K562 (cell line): ENCODE measurements around the gene TMEM239.
A peak's percentile ranks its signal among the peaks of the same experiment; 100 is the strongest.

Source experiments
- ATF4 ChIP-seq: fragments of 450-650 bp; formaldehyde crosslinking; IDR thresholded peaks from 2 replicates; pipeline ENCODE4 v1.4.0; 2022; ENCODE audit warnings: mild to moderate bottlenecking, moderate library complexity
- CBFB ChIP-seq: sonication (generic); formaldehyde crosslinking; IDR thresholded peaks from 2 replicates; pipeline ENCODE4 v1.4.0; 2020; ENCODE audit warnings: mild to moderate bottlenecking, missing genetic modification reagents
- ETS1 ChIP-seq: conservative IDR thresholded peaks from 2 replicates; pipeline ENCODE4 v1.6.1; 2011; ENCODE audit warnings: low read depth, mild to moderate bottlenecking, low read length; ENCODE audit not compliant: control insufficient read depth

DNA sequence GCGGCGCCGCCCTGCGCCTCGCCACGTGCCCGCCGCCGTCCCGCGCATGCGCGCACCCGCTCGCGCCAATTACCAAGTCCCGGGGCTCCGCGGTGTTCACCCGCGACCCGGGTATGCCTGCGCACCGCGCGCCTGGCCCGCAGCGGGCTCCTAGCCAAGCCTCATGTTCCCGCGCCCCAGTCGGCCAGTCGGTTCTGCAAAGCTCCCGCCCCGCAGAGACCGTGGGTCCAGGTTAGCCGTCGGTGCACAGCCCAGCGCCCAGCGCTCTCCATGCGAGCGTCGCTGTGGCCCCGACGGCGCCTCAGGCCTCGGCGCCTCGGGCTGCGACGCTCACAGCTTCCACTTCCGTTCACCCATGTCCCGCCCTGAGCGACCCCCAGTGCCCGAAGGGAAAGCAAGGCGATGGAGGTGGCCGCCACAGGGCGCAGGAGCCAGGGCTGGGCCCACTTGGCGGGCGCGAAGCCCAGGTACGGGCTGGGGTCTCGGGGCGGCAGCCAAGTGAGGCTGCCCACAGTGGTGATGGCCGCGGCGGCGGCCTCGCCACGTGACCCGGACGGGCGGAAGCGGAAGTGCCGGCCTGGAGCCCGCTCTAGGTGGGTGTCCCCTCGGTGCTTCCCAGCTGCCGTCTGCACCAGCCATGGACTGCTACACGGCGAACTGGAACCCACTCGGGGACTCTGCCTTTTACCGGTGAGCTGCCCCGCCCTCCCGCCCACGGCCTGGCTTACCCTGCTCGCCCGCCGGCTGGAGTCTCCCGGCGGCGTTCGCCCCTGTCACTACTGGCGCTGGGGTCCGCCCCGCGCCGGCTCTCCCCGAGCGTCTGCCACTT is 24.2 kb downstream of the TMEM239 start, which contains the start of the genes PCED1A and VPS16:
- peak; percentile 78 for TF ChIP-seq ETS1
- no peak for TF ChIP-seq ATF4 (CRISPR knock-in tag)
- no peak for TF ChIP-seq CBFB (CRISPR knock-in tag)
